HTERT RPE-1 (cell line): ENCODE measurements around the gene C2.

Experiments
- in situ Hi-C: fragments of 300-500 bp; cut with MboI; formaldehyde crosslinking; loops from 4 replicates; pipeline ENCODE4 v1.14.3; 2020; ENCODE audit warnings: low sequenced_read_pairs

C2 gene

DNA sequence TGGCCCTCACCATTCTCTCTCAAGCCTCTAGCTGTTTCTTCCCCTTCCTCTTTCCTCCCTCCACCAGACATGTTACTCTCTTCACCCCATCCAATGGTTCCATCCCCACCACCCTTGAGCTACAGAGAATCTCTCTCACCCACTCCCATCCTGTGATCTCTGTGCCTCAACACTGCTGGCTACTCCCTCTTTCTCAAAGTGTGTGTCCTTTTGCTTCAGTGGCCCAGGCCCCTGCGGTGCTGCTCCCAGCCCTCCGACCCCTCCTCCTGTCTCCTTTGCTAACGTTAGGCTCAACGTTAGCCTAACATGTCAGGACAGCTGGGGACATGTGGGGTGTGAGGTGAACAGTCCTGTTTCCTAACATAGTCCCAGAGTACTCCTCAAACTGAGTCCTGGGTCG is 25.4 kb downstream of the C2 start:
- in situ Hi-C loops = no loop called here

GRCh38 chr6:31954511-31954910 is 27.0 kb downstream of the C2 start:
- in situ Hi-C loops = no loop called here

DNA sequence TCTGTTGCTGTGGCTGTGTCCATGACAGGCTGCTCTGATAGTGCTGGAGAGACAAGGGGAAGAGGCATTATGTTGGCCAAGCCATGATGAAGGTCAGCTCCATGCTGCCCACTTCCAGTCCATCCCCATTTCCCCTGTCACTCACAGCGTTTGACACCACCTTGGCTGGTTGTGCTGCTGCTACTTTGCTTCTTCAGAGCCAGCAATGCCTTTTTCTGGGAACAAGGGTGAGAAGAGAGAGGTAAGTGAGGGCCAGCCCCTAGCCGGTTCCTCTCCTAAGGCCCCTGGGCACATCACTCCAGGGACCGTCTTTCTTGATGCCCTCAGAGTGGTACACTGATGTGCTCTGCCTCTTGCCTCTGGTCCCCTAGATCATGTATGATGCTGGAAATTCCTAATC is 29.3 kb downstream of the C2 start:
- in situ Hi-C loops = no loop called here

DNA sequence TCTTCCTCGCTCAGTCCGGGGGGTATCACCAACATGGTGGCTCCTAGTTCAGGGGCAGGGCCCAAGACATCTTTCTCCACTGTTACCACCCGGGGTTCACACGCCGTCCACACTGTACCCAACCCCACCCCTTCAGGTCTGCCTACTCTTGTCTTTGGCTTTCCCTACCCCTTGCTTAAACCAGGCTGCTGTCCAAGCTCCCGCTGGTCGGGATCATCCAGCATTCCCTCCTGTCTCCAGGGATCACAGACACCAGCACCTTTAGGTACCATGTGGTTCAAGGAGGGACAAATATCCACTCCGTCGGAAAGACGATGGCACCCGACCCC is 30.9 kb downstream of the C2 start:
- in situ Hi-C loops = no loop called here

- in situ Hi-C loops = no loop called here
Observed at GRCh38 chr6:31958741-31959739, 31.5 kb downstream of the C2 start, which contains the start of the genes NELFE and SKIC2. Gene NELFE, minus strand, starts transcription at chr6:31958971. Its CDS starts 525 bp downstream, at chr6:31958446. Gene SKIC2, plus strand, starts transcription at chr6:31959175. Its CDS starts 18 bp downstream, at chr6:31959193.

DNA sequence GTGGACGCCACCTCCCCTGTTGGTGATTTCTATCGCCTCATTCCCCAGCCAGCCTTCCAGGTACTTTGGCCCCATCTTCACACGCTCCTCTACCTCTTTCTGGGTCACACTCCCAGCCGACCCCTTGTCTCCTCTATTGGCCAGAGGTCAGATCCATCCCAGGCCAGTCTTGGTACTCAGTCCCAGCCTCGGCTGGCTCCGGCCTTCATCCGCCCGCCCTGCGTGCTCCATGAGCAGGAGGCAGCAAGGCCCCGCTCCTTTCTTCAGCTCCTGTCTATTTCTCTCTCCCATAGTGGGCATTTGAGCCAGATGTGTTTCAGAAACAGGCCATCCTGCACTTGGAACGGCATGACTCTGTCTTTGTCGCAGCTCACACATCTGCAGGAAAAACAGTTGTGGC is 34.1 kb downstream of the C2 start:
- in situ Hi-C loops = no loop called here

- in situ Hi-C loops = no loop called here
Observed at GRCh38 chr6:31963921-31964320, 36.4 kb downstream of the C2 start.

DNA sequence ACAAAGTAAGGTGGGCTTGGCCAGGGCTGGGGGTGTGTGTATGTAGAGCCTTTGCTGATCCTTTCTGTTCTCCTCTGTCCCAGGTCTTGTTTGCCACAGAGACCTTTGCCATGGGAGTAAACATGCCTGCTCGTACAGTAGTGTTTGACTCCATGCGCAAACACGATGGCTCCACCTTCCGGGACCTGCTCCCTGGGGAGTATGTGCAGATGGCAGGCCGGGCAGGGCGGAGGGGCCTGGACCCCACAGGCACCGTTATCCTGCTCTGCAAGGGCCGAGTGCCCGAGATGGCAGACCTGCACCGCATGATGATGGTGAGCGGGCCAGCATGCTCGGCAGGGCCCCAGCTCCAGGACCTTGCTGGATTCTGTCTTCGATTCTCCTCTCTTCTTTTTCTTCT is 38.2 kb downstream of the C2 start:
- in situ Hi-C loops = no loop called here

GRCh38 chr6:31966506-31966905 is 39.0 kb downstream of the C2 start:
- in situ Hi-C loops = no loop called here

- in situ Hi-C loops = no loop called here
Observed at GRCh38 chr6:31966997-31967925, 39.7 kb downstream of the C2 start.

DNA sequence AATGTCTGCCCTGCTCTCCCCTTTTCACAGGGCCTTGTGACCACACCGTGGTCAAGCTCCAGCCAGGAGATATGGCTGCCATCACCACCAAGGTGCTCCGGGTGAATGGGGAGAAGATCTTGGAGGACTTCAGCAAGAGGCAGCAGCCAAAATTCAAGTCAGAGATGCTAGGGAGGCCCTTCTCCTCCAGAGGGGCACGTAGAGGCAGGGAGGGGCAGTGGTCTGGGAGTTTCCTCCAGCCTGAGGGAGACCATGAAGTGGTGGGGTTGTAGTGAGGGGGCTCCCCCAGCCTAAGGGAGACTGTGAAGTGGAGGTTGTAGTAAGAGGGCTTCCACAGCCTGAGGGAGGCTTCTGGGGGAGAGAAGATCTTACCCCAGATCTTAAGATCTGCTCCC is 40.4 kb downstream of the C2 start:
- in situ Hi-C loops = no loop called here

DNA sequence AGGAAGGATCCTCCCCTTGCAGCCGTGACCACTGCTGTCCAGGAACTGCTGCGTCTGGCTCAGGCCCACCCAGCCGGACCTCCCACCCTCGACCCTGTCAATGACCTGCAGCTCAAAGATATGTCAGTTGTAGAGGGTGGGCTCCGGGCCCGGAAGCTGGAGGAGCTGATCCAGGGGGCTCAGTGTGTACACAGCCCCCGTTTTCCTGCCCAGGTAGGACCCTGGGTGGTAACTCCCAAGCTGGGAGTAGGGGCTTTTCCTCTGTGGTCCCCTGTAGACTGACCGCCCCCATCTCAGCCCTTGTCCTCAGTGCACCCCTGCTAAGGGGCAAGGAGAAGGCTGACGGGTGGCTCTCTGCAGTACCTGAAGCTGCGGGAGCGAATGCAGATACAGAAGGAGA is 40.8 kb downstream of the C2 start:
- in situ Hi-C loops = no loop called here

DNA sequence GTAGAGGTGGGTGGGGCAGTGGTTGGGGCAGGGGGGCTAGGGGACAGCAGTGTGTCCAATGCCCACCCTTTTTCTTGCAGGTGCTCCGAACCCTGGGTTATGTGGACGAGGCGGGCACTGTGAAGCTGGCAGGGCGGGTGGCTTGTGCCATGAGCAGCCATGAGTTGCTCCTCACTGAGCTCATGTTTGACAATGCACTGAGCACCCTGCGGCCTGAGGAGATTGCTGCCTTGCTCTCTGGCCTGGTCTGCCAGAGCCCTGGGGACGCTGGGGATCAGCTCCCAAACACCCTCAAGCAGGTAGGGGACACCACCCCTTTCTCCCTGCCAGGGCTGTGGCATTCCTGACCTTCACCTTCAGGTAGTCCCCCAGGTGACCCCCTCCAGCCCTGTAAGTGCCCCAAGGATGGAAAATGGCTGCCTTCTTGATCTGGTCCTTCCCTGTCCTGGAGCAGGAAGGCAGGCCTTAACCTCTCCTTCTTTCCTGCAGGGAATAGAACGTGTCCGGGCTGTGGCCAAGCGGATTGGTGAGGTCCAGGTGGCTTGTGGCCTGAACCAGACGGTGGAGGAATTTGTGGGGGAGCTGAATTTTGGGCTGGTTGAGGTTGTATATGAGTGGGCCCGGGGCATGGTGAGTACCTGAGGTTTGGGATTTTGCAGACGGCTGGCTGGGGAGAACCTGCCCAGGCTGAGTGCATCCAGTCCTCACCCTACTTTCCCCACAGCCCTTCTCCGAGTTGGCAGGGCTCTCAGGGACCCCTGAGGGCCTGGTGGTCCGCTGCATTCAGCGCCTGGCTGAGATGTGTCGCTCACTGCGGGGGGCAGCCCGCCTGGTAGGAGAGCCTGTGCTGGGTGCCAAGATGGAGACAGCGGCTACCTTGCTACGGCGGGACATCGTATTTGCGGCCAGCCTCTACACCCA is 41.5 kb downstream of the C2 start:
- in situ Hi-C loops = no loop called here

DNA sequence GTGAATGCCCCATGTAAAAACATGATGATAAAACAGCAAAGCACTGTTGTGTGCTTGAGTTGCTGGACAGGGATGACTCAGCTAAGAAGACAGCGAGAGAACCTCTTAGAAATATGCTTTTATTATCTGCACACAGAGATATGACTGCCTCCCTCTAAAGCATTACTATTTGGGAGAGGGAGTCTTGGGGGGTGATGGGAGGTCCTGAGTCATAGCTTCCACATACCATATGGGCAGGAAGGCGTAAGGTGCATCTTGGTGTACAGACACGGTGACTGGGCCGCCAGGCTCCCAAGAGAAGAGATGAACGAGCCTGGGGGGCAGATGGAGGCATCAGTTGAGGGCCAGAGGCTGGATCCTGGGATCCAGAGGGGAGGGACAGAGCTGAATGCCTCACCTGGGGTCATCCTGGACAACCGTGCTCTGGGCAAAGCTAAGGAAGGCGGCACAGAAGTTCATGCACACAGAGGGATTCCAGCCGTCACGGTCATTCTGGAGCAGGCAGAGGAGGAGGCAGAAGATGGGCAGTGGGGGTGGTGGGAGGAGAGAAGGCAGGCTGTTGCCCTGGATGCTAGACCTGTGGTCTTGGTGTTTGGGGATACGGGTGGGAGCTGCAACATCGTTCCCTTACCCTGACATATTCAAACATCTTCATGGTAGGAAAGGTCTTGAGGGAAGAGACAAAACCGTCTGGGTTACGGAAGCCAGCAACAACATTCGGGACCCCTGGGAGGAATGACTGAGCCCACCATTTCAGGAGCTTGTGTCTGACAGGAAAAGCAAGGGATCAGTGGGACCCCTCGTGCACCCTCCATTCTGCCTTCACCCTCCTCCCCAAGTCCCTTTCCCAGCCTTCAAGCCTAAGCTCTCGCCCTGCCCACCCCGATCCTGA is 42.4 kb downstream of the C2 start:
- in situ Hi-C loops = no loop called here

DNA sequence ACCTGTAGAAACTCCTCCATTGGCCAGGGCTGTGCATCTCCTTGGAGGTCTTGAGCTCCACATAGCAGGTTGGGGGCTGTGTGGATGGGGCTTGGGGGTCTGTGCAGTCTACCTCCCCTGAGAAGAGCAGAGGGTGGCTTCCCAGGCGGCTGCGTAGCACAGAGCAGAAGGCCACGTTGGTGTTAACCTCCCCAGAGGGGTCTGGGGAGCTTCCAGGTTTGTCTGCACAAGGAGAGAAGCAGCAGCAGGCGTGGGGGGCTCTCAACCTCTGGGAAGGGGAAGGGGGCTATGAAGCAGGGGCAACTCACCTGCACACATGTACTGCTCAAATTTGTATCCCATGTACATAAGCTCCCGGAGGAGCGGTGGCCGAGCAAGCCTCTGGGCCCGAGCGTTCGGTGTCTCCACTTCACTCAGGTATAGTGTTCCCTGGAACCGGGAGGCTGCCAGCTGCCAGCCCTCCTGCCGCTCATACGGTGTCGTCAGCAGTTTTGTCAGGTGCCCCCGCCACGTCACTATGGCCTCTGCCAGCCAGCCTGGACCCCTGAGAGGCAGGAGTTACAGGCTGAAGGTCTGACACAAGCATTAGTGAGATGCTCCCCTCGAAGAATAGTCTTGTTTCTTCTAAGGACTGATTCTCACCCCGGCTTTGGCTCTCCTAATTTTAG is 43.2 kb downstream of the C2 start:
- in situ Hi-C loops = no loop called here

GRCh38 chr6:31971279-31971992 is 43.9 kb downstream of the C2 start:
- in situ Hi-C loops = no loop called here

DNA sequence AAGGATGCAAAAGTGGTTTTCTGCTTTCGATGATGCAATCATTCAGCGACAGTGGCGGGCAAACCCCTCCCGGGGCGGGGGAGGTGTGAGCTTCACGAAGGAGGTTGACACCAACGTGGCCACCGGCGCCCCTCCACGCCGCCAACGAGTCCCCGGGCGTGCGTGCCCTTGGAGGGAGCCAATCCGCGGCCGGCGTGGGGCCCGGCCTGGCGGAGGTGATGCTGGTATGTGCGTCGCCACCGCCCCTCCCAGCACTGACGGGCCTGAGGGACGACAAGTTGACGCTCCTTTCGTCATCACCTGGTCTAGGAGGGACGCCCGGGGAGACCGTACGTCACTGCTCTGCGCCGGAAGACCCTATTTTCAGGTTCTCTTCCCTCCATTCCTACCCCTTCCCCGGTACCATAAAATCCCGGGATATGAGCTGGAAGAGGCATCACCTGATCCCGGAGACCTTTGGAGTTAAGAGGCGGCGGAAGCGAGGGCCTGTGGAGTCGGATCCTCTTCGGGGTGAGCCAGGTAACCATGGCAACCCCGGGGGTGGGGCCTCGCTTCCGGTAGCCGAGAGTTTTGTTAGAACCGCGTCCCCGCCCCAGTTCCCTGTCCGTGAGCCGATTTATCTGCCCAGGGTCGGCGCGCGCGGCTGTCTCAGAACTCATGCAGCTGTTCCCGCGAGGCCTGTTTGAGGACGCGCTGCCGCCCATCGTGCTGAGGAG is 44.6 kb downstream of the C2 start, which contains the start of gene DXO:
Gene DXO, minus strand, starts transcription at position 146 of the 716 bp plus-strand sequence. CDS start 463 bp downstream, outside the sequence.
- in situ Hi-C loops = no loop called here
